Natural killer cell (primary cell): ENCODE results near the gene AKAP1. TPM values are rescaled to one million over a fixed set of nuclear protein-coding genes. Genes with fewer than 3 reads are reported as not detected.

Experiments used
- ATAC-seq, 3 donors: fragments of 150-1000 bp in 2 of 3; fragments of 200-7000 bp in 1 of 3; cut with Tn5 transposase; 1 replicate in 1 of 3; 2 replicates in 2 of 3; pipeline ENCODE4 v1.10.0; 2021; ENCODE audit warnings: mild to moderate bottlenecking in 2 of 3, moderate library complexity in 2 of 3
- DNase-seq, 2 donors: peaks; one replicate each; pipeline versions ENCODE4 v3.0.0 to v3.0.0-alpha.2; 2013 to 2021; ENCODE audit warnings: mixed read lengths in 1 of 2
- H3K27ac ChIP-seq: one replicate; pipeline ENCODE4 v1.5.1; 2013; ENCODE audit warnings: mild to moderate bottlenecking, low read length
- H3K27me3 ChIP-seq: one replicate; pipeline ENCODE4 v1.6.1; 2013; ENCODE audit warnings: low read length; ENCODE audit not compliant: control insufficient read depth, insufficient read depth
- H3K36me3 ChIP-seq: one replicate; pipeline ENCODE4 v1.6.1; 2013; ENCODE audit warnings: low read length; ENCODE audit not compliant: control insufficient read depth, insufficient read depth
- H3K4me1 ChIP-seq: one replicate; pipeline ENCODE4 v1.6.1; 2013; ENCODE audit warnings: low read length; ENCODE audit not compliant: control insufficient read depth, insufficient read depth
- H3K4me3 ChIP-seq: one replicate; pipeline ENCODE4 v1.5.1; 2013; ENCODE audit warnings: low read length
- H3K9me3 ChIP-seq: one replicate; pipeline ENCODE4 v1.6.1; 2013; ENCODE audit warnings: low read length; ENCODE audit not compliant: control insufficient read depth, insufficient read depth
- H3K27ac Mint-ChIP-seq, 2 donors: one replicate each; pipeline ENCODE4 v1.8.0; 2022; ENCODE audit warnings: mild to moderate bottlenecking in 2 of 2, mixed read lengths in 2 of 2, moderate library complexity in 1 of 2
- H3K27me3 Mint-ChIP-seq, 2 donors: one replicate each; pipeline ENCODE4 v1.8.0; 2022; ENCODE audit warnings: low read depth in 2 of 2, mixed read lengths in 2 of 2
- H3K36me3 Mint-ChIP-seq: one replicate; pipeline ENCODE4 v1.8.0; 2022; ENCODE audit warnings: mixed read lengths
- H3K4me1 Mint-ChIP-seq, 2 donors: one replicate each; pipeline ENCODE4 v1.8.0; 2022; ENCODE audit warnings: mixed read lengths in 2 of 2
- H3K4me3 Mint-ChIP-seq: one replicate; pipeline ENCODE4 v1.8.0; 2022; ENCODE audit warnings: mild to moderate bottlenecking, moderate library complexity, mixed read lengths
- H3K9me3 Mint-ChIP-seq, 2 donors: one replicate each; pipeline ENCODE4 v1.8.0; 2022; ENCODE audit warnings: mixed read lengths in 2 of 2
- CTCF ChIP-seq: fragments of 200-600 bp; IDR thresholded peaks from one replicate; pipeline ENCODE4 v1.8.0; 2022; ENCODE audit warnings: antibody characterized with exemption
- WGBS: methylation state at CpG from one replicate; pipeline ENCODE4 v1.1.7; 2013; ENCODE audit warnings: missing lambda C conversion rate; ENCODE audit not compliant: insufficient coverage; 5-methylcytosine and 5-hydroxymethylcytosine counted together
- intact Hi-C: fragments of 100-400 bp; cut with micrococcal nuclease; formaldehyde crosslinking; loops from one replicate; pipeline ENCODE4 v1.14.2; 2022
- total RNA-seq, 4 donors: library from RNA; stranded (reverse); fragments of 120-200 nt in 1 of 4; gene quantifications; one replicate each; pipeline versions ENCODE4 v1.2.3 to v1.2.4, GENCODE V29; 2013 to 2022

Gene AKAP1
- total RNA-seq, 3 donors from 2014 or later (not counting 1 experiment from before 2014, with no cell fraction given): 9.8 to 15.8 (median 11.4) TPM

GRCh38 chr17:57090560-57091185, 5.6 kb downstream of the AKAP1 start:
- ATAC-seq (no peak), DNase-seq (no peak)
- Mint-ChIP-seq H3K36me3 (no peaks in the 10 kb centered on the region), H3K4me3 (no peak overlapping the region), H3K27ac (no peak overlapping the region), H3K9me3 (no peaks in the 10 kb centered on the region), H3K4me1 (peaks cover 15 to 24% of the 10 kb centered on the region in 2 donors), H3K27me3 (no peaks in the 10 kb centered on the region)
- H3K36me3 ChIP-seq: no peaks in the 10 kb centered on the region
- no peak overlapping the region for H3K4me3 ChIP-seq
- intact Hi-C loops: no loop called here
- no peak overlapping the region for H3K27ac ChIP-seq
- 88% methylated on average over 3 of the region's 4 CpGs for WGBS
- H3K9me3 ChIP-seq: no peaks in the 10 kb centered on the region
- H3K4me1 ChIP-seq: peaks cover 8% of the 10 kb centered on the region
- TF ChIP-seq CTCF: no peak
- H3K27me3 ChIP-seq: no peaks in the 10 kb centered on the region

GRCh38 chr17:57091186-57091618, 6.2 kb downstream of the AKAP1 start:
- no peak for TF ChIP-seq CTCF
- 90% methylated on average over 5 of the region's 5 CpGs for WGBS
- Histone ChIP-seq H3K9me3 (no peaks in the 10 kb centered on the region), H3K4me1 (peaks cover 3% of the 10 kb centered on the region), H3K27me3 (no peaks in the 10 kb centered on the region), H3K27ac (no peak overlapping the region), H3K4me3 (no peak overlapping the region), H3K36me3 (no peaks in the 10 kb centered on the region)
- no peak overlapping the region for H3K27ac Mint-ChIP-seq
- no peak for ATAC-seq
- H3K4me1 Mint-ChIP-seq: peaks cover 13 to 18% of the 10 kb centered on the region in 2 donors
- H3K27me3 Mint-ChIP-seq: no peaks in the 10 kb centered on the region
- H3K9me3 Mint-ChIP-seq: no peaks in the 10 kb centered on the region
- intact Hi-C loops: no loop called here
- H3K4me3 Mint-ChIP-seq: no peak overlapping the region
- DNase-seq: no peak
- H3K36me3 Mint-ChIP-seq: no peaks in the 10 kb centered on the region

GRCh38 chr17:57092171-57092570, 7.1 kb downstream of the AKAP1 start:
- Histone ChIP-seq H3K27ac (no peak overlapping the region), H3K4me3 (no peak overlapping the region), H3K27me3 (no peaks in the 10 kb centered on the region), H3K4me1 (no peaks in the 10 kb centered on the region), H3K9me3 (no peaks in the 10 kb centered on the region), H3K36me3 (no peaks in the 10 kb centered on the region)
- intact Hi-C loops: no loop called here
- Mint-ChIP-seq H3K9me3 (no peaks in the 10 kb centered on the region), H3K4me1 (peaks cover 4 to 10% of the 10 kb centered on the region in 2 donors), H3K27me3 (no peaks in the 10 kb centered on the region), H3K36me3 (no peaks in the 10 kb centered on the region), H3K27ac (no peak overlapping the region), H3K4me3 (no peak overlapping the region)
- ATAC-seq (no peak), DNase-seq (no peak)
- TF ChIP-seq CTCF: no peak
- 95% methylated on average over 2 of the region's 2 CpGs for WGBS

GRCh38 chr17:57092779-57093178, 7.7 kb downstream of the AKAP1 start:
- ATAC-seq (no peak), DNase-seq (no peak)
- WGBS: 95% methylated on average over 8 of the region's 8 CpGs
- no peak for TF ChIP-seq CTCF
- Histone ChIP-seq H3K27ac (no peak overlapping the region), H3K36me3 (no peaks in the 10 kb centered on the region), H3K27me3 (no peaks in the 10 kb centered on the region), H3K4me1 (no peaks in the 10 kb centered on the region), H3K9me3 (no peaks in the 10 kb centered on the region), H3K4me3 (no peak overlapping the region)
- no peaks in the 10 kb centered on the region for H3K27me3 Mint-ChIP-seq
- H3K4me3 Mint-ChIP-seq: no peak overlapping the region
- no peaks in the 10 kb centered on the region for H3K9me3 Mint-ChIP-seq
- no peaks in the 10 kb centered on the region for H3K36me3 Mint-ChIP-seq
- intact Hi-C loops: no loop called here
- H3K4me1 Mint-ChIP-seq: peaks cover 0 to 10% of the 10 kb centered on the region in 2 donors
- H3K27ac Mint-ChIP-seq: no peak overlapping the region
